HepG2 (cell line): Measurements from ENCODE around the gene PPIL6. TPM values are rescaled to one million over a fixed set of nuclear protein-coding genes. Genes with fewer than 3 reads are reported as not detected.

ENCODE experiments used
- ATF1 ChIP-seq: IDR thresholded peaks from 2 replicates; pipeline ENCODE4 v1.6.1; 2016; ENCODE audit warnings: mild to moderate bottlenecking, control low read depth
- FOSL1 ChIP-seq: sonication (generic); formaldehyde crosslinking; IDR thresholded peaks from 2 replicates; pipeline ENCODE4 v1.9.0; 2021; ENCODE audit warnings: missing genetic modification reagents, borderline replicate concordance
- HDAC2 ChIP-seq: sonication (generic); formaldehyde crosslinking; IDR thresholded peaks from 2 replicates; pipeline ENCODE4 v1.4.0; 2020; ENCODE audit warnings: missing genetic modification reagents
- ISL2 ChIP-seq: sonication (generic); formaldehyde crosslinking; IDR thresholded peaks from 2 replicates; pipeline ENCODE4 v1.5.0; 2020; ENCODE audit warnings: missing genetic modification reagents
- SMAD9 ChIP-seq: sonication (generic); formaldehyde crosslinking; IDR thresholded peaks from 2 replicates; pipeline ENCODE4 v1.5.1; 2020; ENCODE audit warnings: mild to moderate bottlenecking, missing genetic modification reagents
- STAT5B ChIP-seq: sonication (generic); formaldehyde crosslinking; IDR thresholded peaks from 2 replicates; pipeline ENCODE4 v1.4.0; 2020; ENCODE audit warnings: missing genetic modification reagents
- TBX3 ChIP-seq: fragments of 450-650 bp; IDR thresholded peaks from 2 replicates; pipeline ENCODE4 v1.6.1; 2017; ENCODE audit warnings: antibody characterized with exemption, mild to moderate bottlenecking, inconsistent platforms, borderline replicate concordance
- TP53 ChIP-seq: sonication (generic); formaldehyde crosslinking; conservative IDR thresholded peaks from 2 replicates; pipeline ENCODE4 v1.4.0; 2020; ENCODE audit warnings: missing genetic modification reagents
- ZBTB20 ChIP-seq: sonication (generic); formaldehyde crosslinking; IDR thresholded peaks from 2 replicates; pipeline ENCODE4 v1.8.1; 2023; ENCODE audit warnings: missing genetic modification reagents, low read depth, mild to moderate bottlenecking, borderline replicate concordance
- ZNF33A ChIP-seq: sonication (generic); formaldehyde crosslinking; IDR thresholded peaks from 2 replicates; pipeline ENCODE4 v1.5.1; 2020; ENCODE audit warnings: missing genetic modification reagents, mild to moderate bottlenecking, moderate library complexity, borderline replicate concordance
- ZNF354B ChIP-seq: sonication (generic); formaldehyde crosslinking; IDR thresholded peaks from 2 replicates; pipeline ENCODE4 v1.8.0; 2022; ENCODE audit warnings: mild to moderate bottlenecking, missing genetic modification reagents
- ZNF510 ChIP-seq: sonication (generic); formaldehyde crosslinking; IDR thresholded peaks from 2 replicates; pipeline ENCODE4 v1.4.0; 2020; ENCODE audit warnings: low read depth, mild to moderate bottlenecking, missing genetic modification reagents
- ZNF605 ChIP-seq: sonication (generic); formaldehyde crosslinking; IDR thresholded peaks from 2 replicates; pipeline ENCODE4 v1.8.0; 2022; ENCODE audit warnings: mild to moderate bottlenecking, missing genetic modification reagents
- ZNF672 ChIP-seq: sonication (generic); formaldehyde crosslinking; IDR thresholded peaks from 2 replicates; pipeline ENCODE4 v1.8.1; 2022; ENCODE audit warnings: missing genetic modification reagents
- ZNF782 ChIP-seq: sonication (generic); formaldehyde crosslinking; IDR thresholded peaks from 2 replicates; pipeline ENCODE4 v1.4.0; 2020; ENCODE audit warnings: missing genetic modification reagents, mild to moderate bottlenecking, borderline replicate concordance
- ZNF891 ChIP-seq: sonication (generic); formaldehyde crosslinking; IDR thresholded peaks from 2 replicates; pipeline ENCODE4 v1.5.0; 2020; ENCODE audit warnings: mild to moderate bottlenecking, missing genetic modification reagents
- ZSCAN21 ChIP-seq: sonication (generic); formaldehyde crosslinking; IDR thresholded peaks from 2 replicates; pipeline ENCODE4 v1.8.0; 2022; ENCODE audit warnings: mild to moderate bottlenecking, missing genetic modification reagents, moderate library complexity, borderline replicate concordance
- polyA plus RNA-seq, 8 experiments: library from polyadenylated mRNA; depleted of rRNA in 3 of 8; stranded (reverse) in 7 of 8; unstranded in 1 of 8; fragments of >200 nt; fragmentation: Illumina TruSeq in 4 of 8; extraction: Trizol in 4 of 8; gene quantifications; 2 replicates each; pipeline versions ENCODE4 v1.2.1 to v1.2.3, GENCODE V29; 2011 to 2016; ENCODE audit warnings: low read depth in 4 of 8, missing spikeins in 1 of 8, mixed read lengths in 1 of 8; ENCODE audit not compliant: insufficient read depth in 1 of 8
- total RNA-seq, 5 experiments: library from RNA; depleted of rRNA; stranded (reverse); fragments of >200 nt; fragmentation: Illumina TruSeq; extraction: Trizol; gene quantifications; 2 replicates each; pipeline ENCODE4 v1.2.3, GENCODE V29; 2016; ENCODE audit warnings: low read depth in 1 of 5
- TF ChIP-seq, protein P1 (sequence below): sonication (generic); formaldehyde crosslinking; IDR thresholded peaks from 2 replicates; pipeline ENCODE4 v1.8.0; 2022; ENCODE audit warnings: mild to moderate bottlenecking, missing genetic modification reagents, moderate library complexity
- TF ChIP-seq, protein P2 (sequence below): sonication (generic); formaldehyde crosslinking; IDR thresholded peaks from 2 replicates; pipeline ENCODE4 v1.4.0; 2020; ENCODE audit warnings: missing genetic modification reagents, borderline replicate concordance
- TF ChIP-seq, protein P3 (sequence below): sonication (generic); formaldehyde crosslinking; IDR thresholded peaks from 2 replicates; pipeline ENCODE4 v1.5.0; 2020; ENCODE audit warnings: mild to moderate bottlenecking, missing genetic modification reagents
- TF ChIP-seq, protein P4 (sequence below): sonication (generic); formaldehyde crosslinking; IDR thresholded peaks from 2 replicates; pipeline ENCODE4 v1.4.0; 2020; ENCODE audit warnings: missing genetic modification reagents, borderline replicate concordance

Gene PPIL6
- total and polyA plus RNA-seq, 2 of the 13 experiments (the other 11 are each of a cell fraction or from before 2014, with no cell fraction given), result 0.22 to 0.46 TPM

DNA sequence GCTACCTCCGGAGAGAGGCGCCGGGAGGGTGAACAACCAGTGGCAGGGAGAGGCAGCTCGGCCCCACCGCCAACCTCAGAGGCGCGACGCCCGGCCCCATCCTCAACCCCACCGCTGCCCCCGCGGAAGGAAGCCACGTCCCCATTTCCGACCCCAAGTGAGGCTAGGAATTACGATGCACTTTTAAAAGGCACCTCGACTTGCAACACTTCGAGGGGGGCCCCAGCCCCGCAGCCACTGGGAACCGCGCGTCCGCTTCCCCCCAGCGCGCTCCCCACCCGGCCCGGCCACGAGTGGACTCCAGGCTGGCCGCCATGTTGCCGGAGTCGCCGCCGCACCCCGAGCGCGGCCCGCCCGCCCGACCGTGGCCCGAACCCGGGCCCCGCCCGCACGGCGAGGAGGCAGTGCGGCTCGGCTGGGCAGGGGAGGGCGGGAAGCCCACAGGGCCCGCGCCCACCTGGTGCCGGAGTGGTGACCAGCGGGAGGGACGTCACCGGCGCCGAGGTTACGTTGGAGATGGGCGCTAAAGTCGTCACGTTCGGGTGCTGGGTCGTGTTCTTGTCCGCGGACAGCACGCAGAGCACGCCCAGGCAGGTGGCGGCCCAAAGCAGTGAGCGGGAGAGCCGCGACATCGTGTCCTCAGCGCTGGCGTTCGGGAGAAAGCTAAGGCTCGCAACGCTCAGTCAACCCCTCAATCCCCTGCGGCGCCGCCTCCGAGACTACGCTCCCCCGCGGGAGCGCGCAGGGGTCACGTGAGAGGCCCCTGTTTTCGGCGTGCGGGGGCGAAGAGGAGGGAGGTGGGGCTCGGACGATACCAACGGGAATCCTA, 58.5 kb downstream of the PPIL6 start, which contains the start of gene CD164 (continued):
- TF ChIP-seq, protein P1, sequence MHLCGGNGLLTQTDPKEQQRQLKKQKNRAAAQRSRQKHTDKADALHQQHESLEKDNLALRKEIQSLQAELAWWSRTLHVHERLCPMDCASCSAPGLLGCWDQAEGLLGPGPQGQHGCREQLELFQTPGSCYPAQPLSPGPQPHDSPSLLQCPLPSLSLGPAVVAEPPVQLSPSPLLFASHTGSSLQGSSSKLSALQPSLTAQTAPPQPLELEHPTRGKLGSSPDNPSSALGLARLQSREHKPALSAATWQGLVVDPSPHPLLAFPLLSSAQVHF (CRISPR knock-in tag), result no peak
- TF ChIP-seq ZNF672 (CRISPR knock-in tag) (no peak), ZNF605 (peak; percentile 62; the same call in 1 of the 2 replicates), ZSCAN21 (CRISPR knock-in tag) (peak; percentile 76; the same call in 1 of the 2 replicates), HDAC2 (CRISPR knock-in tag) (peak; percentile 40; the same call in 1 of the 2 replicates), ZNF891 (CRISPR knock-in tag) (0 out of 2 replicates have a peak, but pooled peaks have one; percentile 36), ISL2 (CRISPR knock-in tag) (0 out of 2 replicates have a peak, but pooled peaks have one; percentile 13), SMAD9 (CRISPR knock-in tag) (no peak), TP53 (CRISPR knock-in tag) (peak; percentile 55; the same call in 1 of the 2 replicates), STAT5B (CRISPR knock-in tag) (no peak), ZBTB20 (CRISPR knock-in tag) (no peak; the same call in 1 of the 2 replicates), TBX3 (0 out of 2 replicates have a peak, but pooled peaks have one; percentile 7), ATF1 (CRISPR knock-in tag) (peak; percentile 59), ZNF354B (no peak), ZNF510 (CRISPR knock-in tag) (no peak), FOSL1 (CRISPR knock-in tag) (no peak), ZNF33A (CRISPR knock-in tag) (no peak), ZNF782 (CRISPR knock-in tag) (peak; percentile 20)
- TF ChIP-seq, protein P2, sequence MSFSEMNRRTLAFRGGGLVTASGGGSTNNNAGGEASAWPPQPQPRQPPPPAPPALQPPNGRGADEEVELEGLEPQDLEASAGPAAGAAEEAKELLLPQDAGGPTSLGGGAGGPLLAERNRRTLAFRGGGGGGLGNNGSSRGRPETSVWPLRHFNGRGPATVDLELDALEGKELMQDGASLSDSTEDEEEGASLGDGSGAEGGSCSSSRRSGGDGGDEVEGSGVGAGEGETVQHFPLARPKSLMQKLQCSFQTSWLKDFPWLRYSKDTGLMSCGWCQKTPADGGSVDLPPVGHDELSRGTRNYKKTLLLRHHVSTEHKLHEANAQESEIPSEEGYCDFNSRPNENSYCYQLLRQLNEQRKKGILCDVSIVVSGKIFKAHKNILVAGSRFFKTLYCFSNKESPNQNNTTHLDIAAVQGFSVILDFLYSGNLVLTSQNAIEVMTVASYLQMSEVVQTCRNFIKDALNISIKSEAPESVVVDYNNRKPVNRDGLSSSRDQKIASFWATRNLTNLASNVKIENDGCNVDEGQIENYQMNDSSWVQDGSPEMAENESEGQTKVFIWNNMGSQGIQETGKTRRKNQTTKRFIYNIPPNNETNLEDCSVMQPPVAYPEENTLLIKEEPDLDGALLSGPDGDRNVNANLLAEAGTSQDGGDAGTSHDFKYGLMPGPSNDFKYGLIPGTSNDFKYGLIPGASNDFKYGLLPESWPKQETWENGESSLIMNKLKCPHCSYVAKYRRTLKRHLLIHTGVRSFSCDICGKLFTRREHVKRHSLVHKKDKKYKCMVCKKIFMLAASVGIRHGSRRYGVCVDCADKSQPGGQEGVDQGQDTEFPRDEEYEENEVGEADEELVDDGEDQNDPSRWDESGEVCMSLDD (CRISPR knock-in tag), result no peak; the same call in 1 of the 2 replicates
- TF ChIP-seq, protein P3, sequence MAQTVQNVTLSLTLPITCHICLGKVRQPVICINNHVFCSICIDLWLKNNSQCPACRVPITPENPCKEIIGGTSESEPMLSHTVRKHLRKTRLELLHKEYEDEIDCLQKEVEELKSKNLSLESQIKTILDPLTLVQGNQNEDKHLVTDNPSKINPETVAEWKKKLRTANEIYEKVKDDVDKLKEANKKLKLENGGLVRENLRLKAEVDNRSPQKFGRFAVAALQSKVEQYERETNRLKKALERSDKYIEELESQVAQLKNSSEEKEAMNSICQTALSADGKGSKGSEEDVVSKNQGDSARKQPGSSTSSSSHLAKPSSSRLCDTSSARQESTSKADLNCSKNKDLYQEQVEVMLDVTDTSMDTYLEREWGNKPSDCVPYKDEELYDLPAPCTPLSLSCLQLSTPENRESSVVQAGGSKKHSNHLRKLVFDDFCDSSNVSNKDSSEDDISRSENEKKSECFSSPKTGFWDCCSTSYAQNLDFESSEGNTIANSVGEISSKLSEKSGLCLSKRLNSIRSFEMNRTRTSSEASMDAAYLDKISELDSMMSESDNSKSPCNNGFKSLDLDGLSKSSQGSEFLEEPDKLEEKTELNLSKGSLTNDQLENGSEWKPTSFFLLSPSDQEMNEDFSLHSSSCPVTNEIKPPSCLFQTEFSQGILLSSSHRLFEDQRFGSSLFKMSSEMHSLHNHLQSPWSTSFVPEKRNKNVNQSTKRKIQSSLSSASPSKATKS (CRISPR knock-in tag), result no peak
- TF ChIP-seq, protein P4, sequence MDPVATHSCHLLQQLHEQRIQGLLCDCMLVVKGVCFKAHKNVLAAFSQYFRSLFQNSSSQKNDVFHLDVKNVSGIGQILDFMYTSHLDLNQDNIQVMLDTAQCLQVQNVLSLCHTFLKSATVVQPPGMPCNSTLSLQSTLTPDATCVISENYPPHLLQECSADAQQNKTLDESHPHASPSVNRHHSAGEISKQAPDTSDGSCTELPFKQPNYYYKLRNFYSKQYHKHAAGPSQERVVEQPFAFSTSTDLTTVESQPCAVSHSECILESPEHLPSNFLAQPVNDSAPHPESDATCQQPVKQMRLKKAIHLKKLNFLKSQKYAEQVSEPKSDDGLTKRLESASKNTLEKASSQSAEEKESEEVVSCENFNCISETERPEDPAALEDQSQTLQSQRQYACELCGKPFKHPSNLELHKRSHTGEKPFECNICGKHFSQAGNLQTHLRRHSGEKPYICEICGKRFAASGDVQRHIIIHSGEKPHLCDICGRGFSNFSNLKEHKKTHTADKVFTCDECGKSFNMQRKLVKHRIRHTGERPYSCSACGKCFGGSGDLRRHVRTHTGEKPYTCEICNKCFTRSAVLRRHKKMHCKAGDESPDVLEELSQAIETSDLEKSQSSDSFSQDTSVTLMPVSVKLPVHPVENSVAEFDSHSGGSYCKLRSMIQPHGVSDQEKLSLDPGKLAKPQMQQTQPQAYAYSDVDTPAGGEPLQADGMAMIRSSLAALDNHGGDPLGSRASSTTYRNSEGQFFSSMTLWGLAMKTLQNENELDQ (CRISPR knock-in tag), result no peak
